ENCODE data around the gene SMTN. TPM values are rescaled to one million over a fixed set of nuclear protein-coding genes. Genes with fewer than 3 reads are reported as not detected.

Gene SMTN
- total RNA-seq, 1 donor from 2014 or later: 44.8 TPM

- DNase-seq (no peak), ATAC-seq (no peak)
- H3K36me3 ChIP-seq: no peaks in the 10 kb centered on the region
- intact Hi-C loops (cut with DNase I): no loop called here
- peaks cover 7% of the 10 kb centered on the region for H3K4me1 ChIP-seq
- peak overlapping the region; percentile 51 for H3K4me3 ChIP-seq
- no peak for TF ChIP-seq CTCF (IDR thresholded peaks at IDR 0.05)
- no peaks in the 10 kb centered on the region for H3K9me3 ChIP-seq
- no peak overlapping the region for H3K27ac ChIP-seq
- no peaks in the 10 kb centered on the region for H3K27me3 ChIP-seq (ENCODE audit: low read depth)
These were observed 42.1 kb downstream of the SMTN start for GRCh38 chr22:31123292-31123602.

- ATAC-seq (no peak), DNase-seq (no peak)
- no peak overlapping the region for H3K27ac ChIP-seq
- peaks cover 7% of the 10 kb centered on the region for H3K4me1 ChIP-seq
- H3K36me3 ChIP-seq: no peaks in the 10 kb centered on the region
- intact Hi-C loops (cut with DNase I): no loop called here
- no peaks in the 10 kb centered on the region for H3K27me3 ChIP-seq (ENCODE audit: low read depth)
- no peaks in the 10 kb centered on the region for H3K9me3 ChIP-seq
- no peak for TF ChIP-seq CTCF (IDR thresholded peaks at IDR 0.05)
- no peak overlapping the region for H3K4me3 ChIP-seq
These were observed 43.2 kb downstream of the SMTN start for GRCh38 chr22:31124290-31124689.

GRCh38 chr22:31124811-31125465 lies 43.8 kb downstream of the SMTN start:
- no peaks in the 10 kb centered on the region for H3K27me3 ChIP-seq (ENCODE audit: low read depth)
- intact Hi-C loops (cut with DNase I): no loop called here
- H3K27ac ChIP-seq: no peak overlapping the region
- DNase-seq (no peak), ATAC-seq (no peak)
- H3K4me3 ChIP-seq: no peak overlapping the region
- TF ChIP-seq CTCF (IDR thresholded peaks at IDR 0.05): no peak
- H3K36me3 ChIP-seq: no peaks in the 10 kb centered on the region
- H3K4me1 ChIP-seq: peaks cover 7% of the 10 kb centered on the region
- H3K9me3 ChIP-seq: no peaks in the 10 kb centered on the region

GRCh38 chr22:31125521-31126117 lies 44.5 kb downstream of the SMTN start:
- ATAC-seq: no peak
- no peak overlapping the region for H3K4me3 ChIP-seq
- H3K36me3 ChIP-seq: no peaks in the 10 kb centered on the region
- no peak overlapping the region for H3K27ac ChIP-seq
- TF ChIP-seq CTCF (IDR thresholded peaks at IDR 0.05): no peak
- intact Hi-C loops (cut with DNase I): no loop called here
- peaks cover 7% of the 10 kb centered on the region for H3K4me1 ChIP-seq
- DNase-seq: no peak
- no peaks in the 10 kb centered on the region for H3K27me3 ChIP-seq (ENCODE audit: low read depth)
- no peaks in the 10 kb centered on the region for H3K9me3 ChIP-seq

GRCh38 chr22:31126128-31126868 lies 45.2 kb downstream of the SMTN start:
- DNase-seq (no peak), ATAC-seq (no peak)
- Histone ChIP-seq H3K27me3 (ENCODE audit: low read depth) (no peaks in the 10 kb centered on the region), H3K4me3 (no peak overlapping the region), H3K36me3 (no peaks in the 10 kb centered on the region), H3K9me3 (no peaks in the 10 kb centered on the region), H3K4me1 (peaks cover 7% of the 10 kb centered on the region), H3K27ac (no peak overlapping the region)
- TF ChIP-seq CTCF (IDR thresholded peaks at IDR 0.05): no peak
- intact Hi-C loops (cut with DNase I): no loop called here
